ENCODE data around the gene ITPRIPL1. TPM values are rescaled to one million over a fixed set of nuclear protein-coding genes. Genes with fewer than 3 reads are reported as not detected.

The ITPRIPL1 gene
- total RNA-seq, 2 donors from 2014 or later = 6.8 to 8.0 TPM

GRCh38 chr2:96306370-96306769 lies 18.7 kb upstream of the ITPRIPL1 start:
- Mint-ChIP-seq H3K27ac (peak overlapping the region; percentile 99), H3K27me3 (ENCODE audit: insufficient read depth) (peaks cover 11% of the 10 kb centered on the region), H3K4me3 (peak overlapping the region; percentile 99), H3K9me3 (no peaks in the 10 kb centered on the region), H3K36me3 (ENCODE audit: low read depth) (peaks cover 34% of the 10 kb centered on the region), H3K4me1 (peaks cover 15% of the 10 kb centered on the region)
- peaks cover 32% of the 10 kb centered on the region for H3K36me3 ChIP-seq (ENCODE audit: control insufficient read depth, insufficient read depth, low read length)
- no peaks in the 10 kb centered on the region for H3K9me3 ChIP-seq (ENCODE audit: control insufficient read depth, low read length)
- WGBS, 2 experiments (ENCODE audit: insufficient coverage in 1 of 2, insufficient read length in 1 of 2) = 91 to 100% methylated on average over 2 to 3 of the region's 3 CpGs
- peaks cover 6% of the 10 kb centered on the region for H3K4me1 ChIP-seq (ENCODE audit: control insufficient read depth, insufficient read depth, low read length)
- no peaks in the 10 kb centered on the region for H3K27me3 ChIP-seq (ENCODE audit: control insufficient read depth, insufficient read depth, low read length, poor library complexity, severe bottlenecking)
- DNase-seq = no peak
- no peak overlapping the region for H3K9ac ChIP-seq (ENCODE audit: extremely low read depth, low read length, poor library complexity, severe bottlenecking)
- H3K27ac ChIP-seq (ENCODE audit: low read depth, low read length) = no peak overlapping the region
- peak overlapping the region; percentile 93 for H3K4me3 ChIP-seq (ENCODE audit: low read length)
- no peak for TF ChIP-seq CTCF (conservative IDR thresholded peaks at IDR 0.05)

GRCh38 chr2:96308248-96308647 lies 16.9 kb upstream of the ITPRIPL1 start:
- Mint-ChIP-seq H3K9me3 (no peaks in the 10 kb centered on the region), H3K36me3 (ENCODE audit: low read depth) (peaks cover 15% of the 10 kb centered on the region), H3K4me1 (peaks cover 23% of the 10 kb centered on the region), H3K27me3 (ENCODE audit: insufficient read depth) (peaks cover 11% of the 10 kb centered on the region), H3K27ac (no peak overlapping the region), H3K4me3 (no peak overlapping the region)
- 90 to 93% methylated on average over 2 to 5 of the region's 5 CpGs for WGBS, 2 experiments (ENCODE audit: insufficient coverage in 1 of 2, insufficient read length in 1 of 2)
- no peaks in the 10 kb centered on the region for H3K27me3 ChIP-seq (ENCODE audit: control insufficient read depth, insufficient read depth, low read length, poor library complexity, severe bottlenecking)
- no peak overlapping the region for H3K4me3 ChIP-seq (ENCODE audit: low read length)
- H3K9ac ChIP-seq (ENCODE audit: extremely low read depth, low read length, poor library complexity, severe bottlenecking) = no peak overlapping the region
- peaks cover 14% of the 10 kb centered on the region for H3K36me3 ChIP-seq (ENCODE audit: control insufficient read depth, insufficient read depth, low read length)
- H3K4me1 ChIP-seq (ENCODE audit: control insufficient read depth, insufficient read depth, low read length) = peaks cover 6% of the 10 kb centered on the region
- no peaks in the 10 kb centered on the region for H3K9me3 ChIP-seq (ENCODE audit: control insufficient read depth, low read length)
- no peak overlapping the region for H3K27ac ChIP-seq (ENCODE audit: low read depth, low read length)
- no peak for DNase-seq
- TF ChIP-seq CTCF (conservative IDR thresholded peaks at IDR 0.05) = no peak

GRCh38 chr2:96315005-96315399 lies 10.1 kb upstream of the ITPRIPL1 start:
- no peak for TF ChIP-seq CTCF (conservative IDR thresholded peaks at IDR 0.05)
- Histone ChIP-seq H3K4me3 (ENCODE audit: low read length) (no peak overlapping the region), H3K9ac (ENCODE audit: extremely low read depth, low read length, poor library complexity, severe bottlenecking) (no peak overlapping the region), H3K36me3 (ENCODE audit: control insufficient read depth, insufficient read depth, low read length) (no peaks in the 10 kb centered on the region), H3K9me3 (ENCODE audit: control insufficient read depth, low read length) (no peaks in the 10 kb centered on the region), H3K27me3 (ENCODE audit: control insufficient read depth, insufficient read depth, low read length, poor library complexity, severe bottlenecking) (peaks cover 18% of the 10 kb centered on the region), H3K27ac (ENCODE audit: low read depth, low read length) (no peak overlapping the region), H3K4me1 (ENCODE audit: control insufficient read depth, insufficient read depth, low read length) (no peaks in the 10 kb centered on the region)
- Mint-ChIP-seq H3K27me3 (ENCODE audit: insufficient read depth) (peaks cover 36% of the 10 kb centered on the region), H3K4me3 (no peak overlapping the region), H3K27ac (no peak overlapping the region), H3K4me1 (peaks cover 7% of the 10 kb centered on the region), H3K36me3 (ENCODE audit: low read depth) (no peaks in the 10 kb centered on the region), H3K9me3 (no peaks in the 10 kb centered on the region)
- DNase-seq = no peak
- WGBS, 2 experiments (ENCODE audit: insufficient coverage in 1 of 2, insufficient read length in 1 of 2) = 91 to 100% methylated on average over 3 of the region's 3 CpGs
